ENCODE measurements around the gene OR6M1.

OR6M1 gene

GRCh38 chr11:123773959-123774358, 32.2 kb downstream of the OR6M1 start:
- Histone ChIP-seq H3K4me1 (no peaks in the 10 kb centered on the region), H3K36me3 (ENCODE audit: control insufficient read depth, insufficient read depth, low read length) (no peaks in the 10 kb centered on the region), H3K4me2 (ENCODE audit: low read length) (no peak overlapping the region), H3K27me3 (ENCODE audit: control insufficient read depth, insufficient read depth, low read length) (no peaks in the 10 kb centered on the region), H3K9me3 (ENCODE audit: control insufficient read depth, low read length) (no peaks in the 10 kb centered on the region), H2AFZ (no peak overlapping the region), H3K27ac (no peak overlapping the region), H3K9ac (no peak overlapping the region), H3K4me3 (ENCODE audit: low read depth, low read length) (no peak overlapping the region), H3K79me2 (no peaks in the 10 kb centered on the region)
- TF ChIP-seq, protein P1, sequence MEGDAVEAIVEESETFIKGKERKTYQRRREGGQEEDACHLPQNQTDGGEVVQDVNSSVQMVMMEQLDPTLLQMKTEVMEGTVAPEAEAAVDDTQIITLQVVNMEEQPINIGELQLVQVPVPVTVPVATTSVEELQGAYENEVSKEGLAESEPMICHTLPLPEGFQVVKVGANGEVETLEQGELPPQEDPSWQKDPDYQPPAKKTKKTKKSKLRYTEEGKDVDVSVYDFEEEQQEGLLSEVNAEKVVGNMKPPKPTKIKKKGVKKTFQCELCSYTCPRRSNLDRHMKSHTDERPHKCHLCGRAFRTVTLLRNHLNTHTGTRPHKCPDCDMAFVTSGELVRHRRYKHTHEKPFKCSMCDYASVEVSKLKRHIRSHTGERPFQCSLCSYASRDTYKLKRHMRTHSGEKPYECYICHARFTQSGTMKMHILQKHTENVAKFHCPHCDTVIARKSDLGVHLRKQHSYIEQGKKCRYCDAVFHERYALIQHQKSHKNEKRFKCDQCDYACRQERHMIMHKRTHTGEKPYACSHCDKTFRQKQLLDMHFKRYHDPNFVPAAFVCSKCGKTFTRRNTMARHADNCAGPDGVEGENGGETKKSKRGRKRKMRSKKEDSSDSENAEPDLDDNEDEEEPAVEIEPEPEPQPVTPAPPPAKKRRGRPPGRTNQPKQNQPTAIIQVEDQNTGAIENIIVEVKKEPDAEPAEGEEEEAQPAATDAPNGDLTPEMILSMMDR (IDR thresholded peaks at IDR 0.05): no peak

GRCh38 chr11:123773026-123773425, 33.1 kb downstream of the OR6M1 start:
- no peak overlapping the region for H3K4me3 ChIP-seq (ENCODE audit: low read depth, low read length)
- TF ChIP-seq, protein P1 (IDR thresholded peaks at IDR 0.05): no peak
- H3K9me3 ChIP-seq (ENCODE audit: control insufficient read depth, low read length): no peaks in the 10 kb centered on the region
- H3K27me3 ChIP-seq (ENCODE audit: control insufficient read depth, insufficient read depth, low read length): no peaks in the 10 kb centered on the region
- H3K9ac ChIP-seq: no peak overlapping the region
- no peaks in the 10 kb centered on the region for H3K36me3 ChIP-seq (ENCODE audit: control insufficient read depth, insufficient read depth, low read length)
- H3K4me1 ChIP-seq: no peaks in the 10 kb centered on the region
- H3K27ac ChIP-seq: no peak overlapping the region
- no peak overlapping the region for H3K4me2 ChIP-seq (ENCODE audit: low read length)
- H2AFZ ChIP-seq: no peak overlapping the region
- no peaks in the 10 kb centered on the region for H3K79me2 ChIP-seq

- Histone ChIP-seq H3K4me1 (no peaks in the 10 kb centered on the region), H3K4me2 (ENCODE audit: low read length) (no peak overlapping the region), H3K9ac (no peak overlapping the region), H2AFZ (no peak overlapping the region), H3K36me3 (ENCODE audit: control insufficient read depth, insufficient read depth, low read length) (no peaks in the 10 kb centered on the region), H3K27ac (no peak overlapping the region), H3K27me3 (ENCODE audit: control insufficient read depth, insufficient read depth, low read length) (no peaks in the 10 kb centered on the region), H3K4me3 (ENCODE audit: low read depth, low read length) (no peak overlapping the region), H3K79me2 (no peaks in the 10 kb centered on the region), H3K9me3 (ENCODE audit: control insufficient read depth, low read length) (no peaks in the 10 kb centered on the region)
- TF ChIP-seq, protein P1 (IDR thresholded peaks at IDR 0.05): no peak
These were observed 34.5 kb downstream of the OR6M1 start for GRCh38 chr11:123771664-123772063.

DNA sequence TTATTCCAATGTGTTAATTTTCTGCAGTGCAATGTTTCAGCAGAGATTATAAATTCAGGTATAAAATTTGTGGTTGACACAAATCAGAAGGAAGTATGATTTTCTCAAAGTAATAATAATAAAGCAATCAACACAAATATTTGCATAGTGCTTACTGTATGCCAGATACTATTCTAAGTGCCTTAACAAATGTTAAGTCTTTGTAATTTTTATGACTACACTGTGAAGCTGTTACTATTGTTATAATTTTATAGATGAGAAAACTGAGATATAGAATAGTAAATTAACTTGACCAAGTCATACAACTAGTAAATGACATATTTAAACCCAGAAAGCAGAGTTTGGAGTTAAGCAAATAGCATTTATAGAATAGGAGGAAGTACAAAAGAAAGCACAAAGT, 35.4 kb downstream of the OR6M1 start:
- H3K27ac ChIP-seq: no peak overlapping the region
- H3K36me3 ChIP-seq (ENCODE audit: control insufficient read depth, insufficient read depth, low read length): no peaks in the 10 kb centered on the region
- no peak overlapping the region for H3K4me2 ChIP-seq (ENCODE audit: low read length)
- H2AFZ ChIP-seq: no peak overlapping the region
- H3K27me3 ChIP-seq (ENCODE audit: control insufficient read depth, insufficient read depth, low read length): no peaks in the 10 kb centered on the region
- TF ChIP-seq, protein P1 (IDR thresholded peaks at IDR 0.05): no peak
- H3K79me2 ChIP-seq: no peaks in the 10 kb centered on the region
- no peaks in the 10 kb centered on the region for H3K4me1 ChIP-seq
- no peak overlapping the region for H3K4me3 ChIP-seq (ENCODE audit: low read depth, low read length)
- no peaks in the 10 kb centered on the region for H3K9me3 ChIP-seq (ENCODE audit: control insufficient read depth, low read length)
- no peak overlapping the region for H3K9ac ChIP-seq

- Histone ChIP-seq H3K4me2 (ENCODE audit: low read length) (no peak overlapping the region), H3K4me1 (no peaks in the 10 kb centered on the region), H3K79me2 (no peaks in the 10 kb centered on the region), H3K27me3 (ENCODE audit: control insufficient read depth, insufficient read depth, low read length) (no peaks in the 10 kb centered on the region), H3K9ac (no peak overlapping the region), H3K27ac (no peak overlapping the region), H3K36me3 (ENCODE audit: control insufficient read depth, insufficient read depth, low read length) (no peaks in the 10 kb centered on the region), H3K4me3 (ENCODE audit: low read depth, low read length) (no peak overlapping the region), H3K9me3 (ENCODE audit: control insufficient read depth, low read length) (no peaks in the 10 kb centered on the region), H2AFZ (no peak overlapping the region)
- TF ChIP-seq, protein P1 (IDR thresholded peaks at IDR 0.05): no peak
These were observed 40.5 kb downstream of the OR6M1 start for GRCh38 chr11:123765601-123766000.

Data from parathyroid adenoma (tissue), 2 donors.